ENCODE results near the gene TMEM175. TPM values are rescaled to one million over a fixed set of nuclear protein-coding genes. Genes with fewer than 3 reads are reported as not detected.
A peak's percentile ranks its signal among the peaks of the same experiment; 100 is the strongest.
"Not testable (repeated sequence)": the region's sequence is repeated elsewhere in the genome, so short reads cannot be mapped to it uniquely, and the experiment has no call there.

TMEM175 gene
- total RNA-seq, 1 donor from 2014 or later = 30.6 TPM

DNA sequence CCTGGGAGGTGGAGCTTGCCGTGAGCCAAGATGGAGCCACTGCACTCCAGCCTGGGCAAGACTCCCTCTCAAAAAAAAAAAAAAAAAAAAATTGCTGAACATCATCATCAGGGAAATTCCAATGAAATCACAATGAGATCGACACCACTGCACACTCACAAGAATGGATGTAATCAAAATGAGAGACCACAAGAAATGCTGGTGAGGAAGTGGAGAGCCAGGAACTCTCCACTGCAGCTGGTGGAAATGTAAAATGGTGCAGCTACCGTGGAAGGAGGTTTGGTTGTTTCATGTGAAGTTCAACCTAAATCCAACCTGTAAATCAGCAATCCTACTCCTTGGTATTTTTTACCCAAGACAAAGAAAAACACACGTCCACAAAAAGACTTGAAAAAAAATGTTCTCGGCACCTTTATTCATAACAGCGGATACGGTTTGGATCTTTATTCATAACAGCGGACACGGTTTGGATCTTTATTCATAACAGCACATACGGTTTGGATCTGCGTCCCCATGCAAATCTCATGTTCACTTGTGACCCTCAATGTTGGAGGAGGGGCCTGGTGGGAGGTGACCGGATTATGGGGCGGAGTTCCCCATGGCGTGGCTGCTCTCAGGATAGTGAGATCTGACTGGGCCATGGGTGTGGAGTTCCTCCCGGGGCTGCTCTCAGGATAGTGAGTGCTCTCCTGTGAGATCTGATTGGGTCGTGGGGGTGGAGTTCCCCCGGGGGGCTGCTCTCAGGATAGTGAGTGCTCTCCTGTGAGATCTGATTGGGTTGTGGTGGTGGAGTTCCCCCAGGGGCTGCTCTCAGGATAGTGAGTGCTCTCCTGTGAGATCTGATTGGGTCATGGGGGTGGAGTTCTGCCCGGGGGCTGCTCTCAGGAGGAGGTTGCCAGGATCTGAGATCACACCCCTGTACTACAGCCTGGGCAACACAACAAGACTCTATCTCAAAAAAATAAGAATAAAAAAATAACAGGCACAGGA lies 7.9 kb upstream of the TMEM175 start:
- no peak for DNase-seq (ENCODE audit: low spot score, unreplicated experiment)
- TF ChIP-seq, protein P1, sequence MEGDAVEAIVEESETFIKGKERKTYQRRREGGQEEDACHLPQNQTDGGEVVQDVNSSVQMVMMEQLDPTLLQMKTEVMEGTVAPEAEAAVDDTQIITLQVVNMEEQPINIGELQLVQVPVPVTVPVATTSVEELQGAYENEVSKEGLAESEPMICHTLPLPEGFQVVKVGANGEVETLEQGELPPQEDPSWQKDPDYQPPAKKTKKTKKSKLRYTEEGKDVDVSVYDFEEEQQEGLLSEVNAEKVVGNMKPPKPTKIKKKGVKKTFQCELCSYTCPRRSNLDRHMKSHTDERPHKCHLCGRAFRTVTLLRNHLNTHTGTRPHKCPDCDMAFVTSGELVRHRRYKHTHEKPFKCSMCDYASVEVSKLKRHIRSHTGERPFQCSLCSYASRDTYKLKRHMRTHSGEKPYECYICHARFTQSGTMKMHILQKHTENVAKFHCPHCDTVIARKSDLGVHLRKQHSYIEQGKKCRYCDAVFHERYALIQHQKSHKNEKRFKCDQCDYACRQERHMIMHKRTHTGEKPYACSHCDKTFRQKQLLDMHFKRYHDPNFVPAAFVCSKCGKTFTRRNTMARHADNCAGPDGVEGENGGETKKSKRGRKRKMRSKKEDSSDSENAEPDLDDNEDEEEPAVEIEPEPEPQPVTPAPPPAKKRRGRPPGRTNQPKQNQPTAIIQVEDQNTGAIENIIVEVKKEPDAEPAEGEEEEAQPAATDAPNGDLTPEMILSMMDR (IDR thresholded peaks at IDR 0.05; ENCODE audit: unreplicated experiment) = no peak
- no peaks in the 10 kb centered on the region for H3K9me3 Mint-ChIP-seq (ENCODE audit: low read depth)
- no peaks in the 10 kb centered on the region for H3K36me3 Mint-ChIP-seq (ENCODE audit: insufficient read depth)
- no peak overlapping the region for H3K27ac Mint-ChIP-seq
- H3K4me3 Mint-ChIP-seq (ENCODE audit: low read depth) = no peak overlapping the region
- peaks cover 6% of the 10 kb centered on the region for H3K4me1 Mint-ChIP-seq (ENCODE audit: low read depth)
- no peaks in the 10 kb centered on the region for H3K27me3 Mint-ChIP-seq

DNA sequence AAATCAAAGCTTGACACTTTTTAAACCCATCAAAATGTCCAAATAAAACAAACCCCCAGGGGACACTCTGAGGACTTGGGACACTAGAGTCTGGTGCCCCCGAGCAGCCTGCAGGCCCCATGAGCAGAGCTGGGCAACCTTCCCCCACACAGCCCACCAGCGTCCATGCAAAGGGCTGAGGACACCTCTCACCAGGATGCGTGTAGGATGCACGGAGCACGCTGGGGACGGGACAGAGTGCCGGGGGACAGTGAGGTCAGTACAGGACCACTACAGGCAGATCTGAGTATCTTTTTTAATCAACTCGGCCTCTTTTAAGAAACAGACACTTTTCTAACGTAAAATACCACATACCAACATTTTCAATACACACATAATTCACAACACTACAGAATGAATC lies 7.1 kb upstream of the TMEM175 start:
- TF ChIP-seq, protein P1 (IDR thresholded peaks at IDR 0.05; ENCODE audit: unreplicated experiment) = no peak
- H3K4me1 Mint-ChIP-seq (ENCODE audit: low read depth) = peaks cover 10% of the 10 kb centered on the region
- no peaks in the 10 kb centered on the region for H3K9me3 Mint-ChIP-seq (ENCODE audit: low read depth)
- H3K27me3 Mint-ChIP-seq = no peaks in the 10 kb centered on the region
- H3K4me3 Mint-ChIP-seq (ENCODE audit: low read depth) = no peak overlapping the region
- no peak for DNase-seq (ENCODE audit: low spot score, unreplicated experiment)
- H3K36me3 Mint-ChIP-seq (ENCODE audit: insufficient read depth) = no peaks in the 10 kb centered on the region
- H3K27ac Mint-ChIP-seq = no peak overlapping the region

DNA sequence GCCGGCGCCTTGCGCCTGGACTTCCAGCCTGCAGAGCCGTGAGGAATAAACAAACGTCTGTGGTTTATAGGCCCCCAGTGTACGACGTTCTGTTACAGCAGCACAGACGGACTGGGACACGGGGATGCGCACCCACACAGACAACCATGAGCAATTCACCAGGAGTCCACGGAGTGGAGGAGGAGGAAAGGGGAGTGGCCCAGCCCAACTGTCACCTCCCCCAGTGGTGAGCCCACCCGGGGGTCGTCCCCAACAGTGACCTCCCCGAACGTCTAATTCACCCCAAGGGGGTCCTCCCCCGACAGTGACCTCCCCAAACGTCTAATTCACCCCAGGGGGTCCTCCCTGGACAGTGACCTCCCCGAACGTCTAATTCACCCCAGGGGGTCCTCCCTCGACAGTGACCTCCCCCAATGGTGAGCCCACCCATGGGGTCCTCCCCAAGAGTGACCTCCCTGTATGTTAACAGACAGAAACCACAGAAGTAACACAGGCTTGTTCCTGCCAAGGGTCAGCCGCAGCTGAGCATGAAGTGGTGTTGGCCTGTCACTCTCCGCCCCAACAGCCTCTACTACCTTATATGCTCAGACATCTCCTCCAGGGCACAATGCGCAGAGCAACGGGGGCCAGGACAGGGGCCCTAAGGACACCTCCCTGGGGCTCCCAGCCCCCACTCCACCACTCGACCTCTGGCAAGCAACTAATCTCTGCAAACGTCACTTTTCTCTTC lies 6.3 kb upstream of the TMEM175 start:
- peak overlapping the region; percentile 1 for H3K27ac Mint-ChIP-seq
- DNase-seq (ENCODE audit: low spot score, unreplicated experiment) = no peak
- H3K9me3 Mint-ChIP-seq (ENCODE audit: low read depth) = no peaks in the 10 kb centered on the region
- H3K27me3 Mint-ChIP-seq = no peaks in the 10 kb centered on the region
- H3K36me3 Mint-ChIP-seq (ENCODE audit: insufficient read depth) = no peaks in the 10 kb centered on the region
- peaks cover 18% of the 10 kb centered on the region for H3K4me1 Mint-ChIP-seq (ENCODE audit: low read depth)
- H3K4me3 Mint-ChIP-seq (ENCODE audit: low read depth) = no peak overlapping the region
- TF ChIP-seq, protein P1 (IDR thresholded peaks at IDR 0.05; ENCODE audit: unreplicated experiment) = no peak

DNA sequence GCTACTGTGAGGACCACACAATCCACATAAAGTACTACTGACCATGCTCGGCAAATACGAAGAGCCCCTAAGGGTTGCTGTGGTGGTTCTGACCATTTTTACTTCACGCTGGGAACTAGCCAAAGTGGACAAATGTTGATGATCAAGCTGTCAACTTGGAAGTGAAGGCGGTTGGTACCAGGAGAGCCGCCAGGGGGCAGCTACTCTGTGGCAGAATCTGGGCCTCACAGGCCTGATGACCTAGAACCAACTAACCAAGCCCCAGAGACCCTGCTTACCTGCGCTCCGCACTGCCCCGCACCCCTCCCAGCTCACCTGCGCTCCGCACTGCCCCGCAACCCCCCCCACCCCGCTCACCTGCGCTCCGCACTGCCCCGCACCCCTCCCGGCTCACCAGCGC lies 5.7 kb upstream of the TMEM175 start:
- peaks cover 24% of the 10 kb centered on the region for H3K4me1 Mint-ChIP-seq (ENCODE audit: low read depth)
- no peak for DNase-seq (ENCODE audit: low spot score, unreplicated experiment)
- H3K9me3 Mint-ChIP-seq (ENCODE audit: low read depth) = no peaks in the 10 kb centered on the region
- TF ChIP-seq, protein P1 (IDR thresholded peaks at IDR 0.05; ENCODE audit: unreplicated experiment) = peak; percentile 67
- no peak overlapping the region for H3K4me3 Mint-ChIP-seq (ENCODE audit: low read depth)
- no peak overlapping the region for H3K27ac Mint-ChIP-seq
- no peaks in the 10 kb centered on the region for H3K36me3 Mint-ChIP-seq (ENCODE audit: insufficient read depth)
- no peaks in the 10 kb centered on the region for H3K27me3 Mint-ChIP-seq

DNA sequence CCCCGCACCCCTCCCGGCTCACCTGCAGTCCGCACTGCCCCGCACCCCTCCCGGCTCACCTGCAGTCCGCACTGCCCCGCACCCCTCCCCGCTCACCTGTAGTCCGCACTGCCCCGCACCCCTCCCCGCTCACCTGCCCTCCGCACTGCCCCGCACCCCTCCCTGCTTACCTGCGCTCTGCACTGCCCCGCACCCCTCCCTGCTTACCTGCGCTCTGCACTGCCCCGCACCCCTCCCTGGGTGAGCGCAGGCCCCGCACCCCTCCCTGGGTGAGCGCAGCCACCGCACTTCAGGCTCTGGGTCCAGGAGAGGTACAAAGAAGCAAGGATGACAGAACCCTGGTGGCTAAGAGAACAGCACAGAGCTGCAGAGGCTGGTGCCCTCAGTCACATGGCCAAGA lies 4.7 kb upstream of the TMEM175 start:
- not testable (repeated sequence) for H3K27ac Mint-ChIP-seq; H3K36me3 Mint-ChIP-seq (ENCODE audit: insufficient read depth); H3K9me3 Mint-ChIP-seq (ENCODE audit: low read depth); H3K4me3 Mint-ChIP-seq (ENCODE audit: low read depth); DNase-seq (ENCODE audit: low spot score, unreplicated experiment); H3K27me3 Mint-ChIP-seq
- H3K4me1 Mint-ChIP-seq (ENCODE audit: low read depth) = peaks cover 26% of the 10 kb centered on the region

Data from progenitor cell of endocrine pancreas (in vitro differentiated cells).